Measurements from ENCODE around the gene UBAC2. TPM values are rescaled to one million over a fixed set of nuclear protein-coding genes. Genes with fewer than 3 reads are reported as not detected.

The UBAC2 gene
- total and polyA plus RNA-seq, 4 donors, result 32.9 to 42.3 (median 35.3) TPM

DNA sequence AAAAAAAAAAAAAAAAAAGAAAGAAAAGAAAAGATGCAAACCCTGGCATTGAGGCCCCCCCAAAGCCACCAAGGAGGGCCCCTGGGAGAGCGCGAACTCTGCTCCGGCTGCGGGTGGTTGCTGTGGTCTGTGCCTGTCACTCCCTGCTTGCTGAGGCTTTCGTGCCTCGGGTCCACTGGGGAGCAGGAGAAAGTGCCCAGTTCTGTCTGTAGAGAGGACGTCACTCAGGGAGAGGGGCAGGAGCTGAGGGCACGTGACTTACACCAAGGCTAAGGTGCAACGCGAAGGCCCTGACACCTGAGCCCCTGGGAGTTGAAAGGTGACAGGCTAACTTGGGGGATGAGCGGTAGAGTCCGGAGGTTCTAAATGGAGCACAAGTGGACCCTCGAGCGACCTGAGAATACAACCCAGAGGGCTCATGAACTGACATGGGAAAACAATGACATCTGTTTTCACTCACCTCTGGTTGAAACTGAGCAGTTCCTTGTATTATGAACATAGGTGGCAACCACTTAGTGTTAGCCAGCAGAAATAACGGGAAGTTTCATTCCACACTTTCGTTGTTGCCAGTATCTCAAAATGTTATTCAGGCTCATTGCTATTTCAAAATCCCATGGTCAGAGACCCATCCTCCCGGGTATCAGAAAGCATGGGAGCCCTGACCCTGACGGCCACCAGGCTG is 231.4 kb downstream of the UBAC2 start:
- Histone ChIP-seq H3K4me3 (ENCODE audit: low read depth in 1 of 3, low read length in 3 of 3) (no peak overlapping the region), H3K36me3 (ENCODE audit: control insufficient read depth in 4 of 4, insufficient read depth in 3 of 4, low read depth in 1 of 4, low read length in 3 of 4) (no peaks in the 10 kb centered on the region), H3K9ac (ENCODE audit: low read depth in 1 of 2, low read length in 2 of 2) (no peak overlapping the region), H3K4me1 (ENCODE audit: control insufficient read depth in 4 of 4, insufficient read depth in 4 of 4, low read length in 3 of 4) (peaks cover 0 to 8% (median 2%) of the 10 kb centered on the region in 4 donors), H3K9me3 (ENCODE audit: control insufficient read depth in 4 of 4, low read length in 3 of 4) (no peaks in the 10 kb centered on the region), H3K27me3 (ENCODE audit: control insufficient read depth in 4 of 4, insufficient read depth in 4 of 4, low read length in 3 of 4) (no peaks in the 10 kb centered on the region), H3K27ac (ENCODE audit: low read depth in 1 of 2, low read length in 2 of 2) (peak overlapping the region; percentile 68 to 74)
- WGBS, result 81% methylated on average over 18 of the region's 18 CpGs
- no peak for DNase-seq (ENCODE audit: low spot score)
- TF ChIP-seq, protein P1, sequence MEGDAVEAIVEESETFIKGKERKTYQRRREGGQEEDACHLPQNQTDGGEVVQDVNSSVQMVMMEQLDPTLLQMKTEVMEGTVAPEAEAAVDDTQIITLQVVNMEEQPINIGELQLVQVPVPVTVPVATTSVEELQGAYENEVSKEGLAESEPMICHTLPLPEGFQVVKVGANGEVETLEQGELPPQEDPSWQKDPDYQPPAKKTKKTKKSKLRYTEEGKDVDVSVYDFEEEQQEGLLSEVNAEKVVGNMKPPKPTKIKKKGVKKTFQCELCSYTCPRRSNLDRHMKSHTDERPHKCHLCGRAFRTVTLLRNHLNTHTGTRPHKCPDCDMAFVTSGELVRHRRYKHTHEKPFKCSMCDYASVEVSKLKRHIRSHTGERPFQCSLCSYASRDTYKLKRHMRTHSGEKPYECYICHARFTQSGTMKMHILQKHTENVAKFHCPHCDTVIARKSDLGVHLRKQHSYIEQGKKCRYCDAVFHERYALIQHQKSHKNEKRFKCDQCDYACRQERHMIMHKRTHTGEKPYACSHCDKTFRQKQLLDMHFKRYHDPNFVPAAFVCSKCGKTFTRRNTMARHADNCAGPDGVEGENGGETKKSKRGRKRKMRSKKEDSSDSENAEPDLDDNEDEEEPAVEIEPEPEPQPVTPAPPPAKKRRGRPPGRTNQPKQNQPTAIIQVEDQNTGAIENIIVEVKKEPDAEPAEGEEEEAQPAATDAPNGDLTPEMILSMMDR (IDR thresholded peaks at IDR 0.05; ENCODE audit: low read depth, low read length, missing input control), result no peak
- TF ChIP-seq RXRA (IDR thresholded peaks at IDR 0.05) (no peak), TAF1 (conservative IDR thresholded peaks at IDR 0.05) (no peak), FOXA2 (IDR thresholded peaks at IDR 0.05) (no peak), RAD21 (IDR thresholded peaks at IDR 0.05) (no peak), JUND (IDR thresholded peaks at IDR 0.05) (no peak), FOXA1 (IDR thresholded peaks at IDR 0.05) (no peak), NR2F2 (IDR thresholded peaks at IDR 0.05) (no peak), SP1 (IDR thresholded peaks at IDR 0.05) (no peak), YY1 (IDR thresholded peaks at IDR 0.05) (no peak), GABPA (IDR thresholded peaks at IDR 0.05 in 1 of 2, conservative IDR thresholded peaks at IDR 0.05 in 1 of 2) (no peak), EGR1 (IDR thresholded peaks at IDR 0.05; ENCODE audit: low read depth in 2 of 2) (no peak), HNF4G (IDR thresholded peaks at IDR 0.05) (no peak)
- TF ChIP-seq, protein P2, sequence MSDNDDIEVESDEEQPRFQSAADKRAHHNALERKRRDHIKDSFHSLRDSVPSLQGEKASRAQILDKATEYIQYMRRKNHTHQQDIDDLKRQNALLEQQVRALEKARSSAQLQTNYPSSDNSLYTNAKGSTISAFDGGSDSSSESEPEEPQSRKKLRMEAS (IDR thresholded peaks at IDR 0.05), result no peak
- TF ChIP-seq, protein P3, sequence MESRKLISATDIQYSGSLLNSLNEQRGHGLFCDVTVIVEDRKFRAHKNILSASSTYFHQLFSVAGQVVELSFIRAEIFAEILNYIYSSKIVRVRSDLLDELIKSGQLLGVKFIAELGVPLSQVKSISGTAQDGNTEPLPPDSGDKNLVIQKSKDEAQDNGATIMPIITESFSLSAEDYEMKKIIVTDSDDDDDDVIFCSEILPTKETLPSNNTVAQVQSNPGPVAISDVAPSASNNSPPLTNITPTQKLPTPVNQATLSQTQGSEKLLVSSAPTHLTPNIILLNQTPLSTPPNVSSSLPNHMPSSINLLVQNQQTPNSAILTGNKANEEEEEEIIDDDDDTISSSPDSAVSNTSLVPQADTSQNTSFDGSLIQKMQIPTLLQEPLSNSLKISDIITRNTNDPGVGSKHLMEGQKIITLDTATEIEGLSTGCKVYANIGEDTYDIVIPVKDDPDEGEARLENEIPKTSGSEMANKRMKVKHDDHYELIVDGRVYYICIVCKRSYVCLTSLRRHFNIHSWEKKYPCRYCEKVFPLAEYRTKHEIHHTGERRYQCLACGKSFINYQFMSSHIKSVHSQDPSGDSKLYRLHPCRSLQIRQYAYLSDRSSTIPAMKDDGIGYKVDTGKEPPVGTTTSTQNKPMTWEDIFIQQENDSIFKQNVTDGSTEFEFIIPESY (IDR thresholded peaks at IDR 0.05), result no peak
- TF ChIP-seq, protein P4, sequence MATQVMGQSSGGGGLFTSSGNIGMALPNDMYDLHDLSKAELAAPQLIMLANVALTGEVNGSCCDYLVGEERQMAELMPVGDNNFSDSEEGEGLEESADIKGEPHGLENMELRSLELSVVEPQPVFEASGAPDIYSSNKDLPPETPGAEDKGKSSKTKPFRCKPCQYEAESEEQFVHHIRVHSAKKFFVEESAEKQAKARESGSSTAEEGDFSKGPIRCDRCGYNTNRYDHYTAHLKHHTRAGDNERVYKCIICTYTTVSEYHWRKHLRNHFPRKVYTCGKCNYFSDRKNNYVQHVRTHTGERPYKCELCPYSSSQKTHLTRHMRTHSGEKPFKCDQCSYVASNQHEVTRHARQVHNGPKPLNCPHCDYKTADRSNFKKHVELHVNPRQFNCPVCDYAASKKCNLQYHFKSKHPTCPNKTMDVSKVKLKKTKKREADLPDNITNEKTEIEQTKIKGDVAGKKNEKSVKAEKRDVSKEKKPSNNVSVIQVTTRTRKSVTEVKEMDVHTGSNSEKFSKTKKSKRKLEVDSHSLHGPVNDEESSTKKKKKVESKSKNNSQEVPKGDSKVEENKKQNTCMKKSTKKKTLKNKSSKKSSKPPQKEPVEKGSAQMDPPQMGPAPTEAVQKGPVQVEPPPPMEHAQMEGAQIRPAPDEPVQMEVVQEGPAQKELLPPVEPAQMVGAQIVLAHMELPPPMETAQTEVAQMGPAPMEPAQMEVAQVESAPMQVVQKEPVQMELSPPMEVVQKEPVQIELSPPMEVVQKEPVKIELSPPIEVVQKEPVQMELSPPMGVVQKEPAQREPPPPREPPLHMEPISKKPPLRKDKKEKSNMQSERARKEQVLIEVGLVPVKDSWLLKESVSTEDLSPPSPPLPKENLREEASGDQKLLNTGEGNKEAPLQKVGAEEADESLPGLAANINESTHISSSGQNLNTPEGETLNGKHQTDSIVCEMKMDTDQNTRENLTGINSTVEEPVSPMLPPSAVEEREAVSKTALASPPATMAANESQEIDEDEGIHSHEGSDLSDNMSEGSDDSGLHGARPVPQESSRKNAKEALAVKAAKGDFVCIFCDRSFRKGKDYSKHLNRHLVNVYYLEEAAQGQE (IDR thresholded peaks at IDR 0.05), result no peak
- TF ChIP-seq, protein P5, sequence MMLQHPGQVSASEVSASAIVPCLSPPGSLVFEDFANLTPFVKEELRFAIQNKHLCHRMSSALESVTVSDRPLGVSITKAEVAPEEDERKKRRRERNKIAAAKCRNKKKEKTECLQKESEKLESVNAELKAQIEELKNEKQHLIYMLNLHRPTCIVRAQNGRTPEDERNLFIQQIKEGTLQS (IDR thresholded peaks at IDR 0.05), result no peak
